ENCODE data around the gene SMC4.
"Not testable (repeated sequence)": the region's sequence is repeated elsewhere in the genome, so short reads cannot be mapped to it uniquely, and the experiment has no call there.

Gene SMC4

GRCh38 chr3:160450846-160451245 lies 51.4 kb downstream of the SMC4 start:
- no peak overlapping the region for H3K4me3 ChIP-seq (ENCODE audit: low read depth, low read length)
- no peak for DNase-seq (ENCODE audit: low read depth)
- no peak for TF ChIP-seq CTCF (IDR thresholded peaks at IDR 0.05; ENCODE audit: low read depth, low read length, missing control alignments)

GRCh38 chr3:160451602-160452001 lies 52.2 kb downstream of the SMC4 start:
- no peak for TF ChIP-seq CTCF (IDR thresholded peaks at IDR 0.05; ENCODE audit: low read depth, low read length, missing control alignments)
- DNase-seq (ENCODE audit: low read depth), result no peak
- no peak overlapping the region for H3K4me3 ChIP-seq (ENCODE audit: low read depth, low read length)

- H3K4me3 ChIP-seq (ENCODE audit: low read depth, low read length); DNase-seq (ENCODE audit: low read depth): not testable (repeated sequence)
These were observed 52.8 kb downstream of the SMC4 start for GRCh38 chr3:160452251-160452650.

GRCh38 chr3:160454995-160455394 lies 55.5 kb downstream of the SMC4 start:
- DNase-seq (ENCODE audit: low read depth), result no peak
- H3K4me3 ChIP-seq (ENCODE audit: low read depth, low read length), result no peak overlapping the region
- TF ChIP-seq CTCF (IDR thresholded peaks at IDR 0.05; ENCODE audit: low read depth, low read length, missing control alignments), result no peak

- H3K4me3 ChIP-seq (ENCODE audit: low read depth, low read length), result no peak overlapping the region
- DNase-seq (ENCODE audit: low read depth), result no peak
- TF ChIP-seq CTCF (IDR thresholded peaks at IDR 0.05; ENCODE audit: low read depth, low read length, missing control alignments), result no peak
These were observed 56.4 kb downstream of the SMC4 start for GRCh38 chr3:160455846-160456245.

GRCh38 chr3:160458151-160458550 lies 58.7 kb downstream of the SMC4 start:
- TF ChIP-seq CTCF (IDR thresholded peaks at IDR 0.05; ENCODE audit: low read depth, low read length, missing control alignments), result no peak
- no peak for DNase-seq (ENCODE audit: low read depth)
- H3K4me3 ChIP-seq (ENCODE audit: low read depth, low read length), result no peak overlapping the region

- no peak for TF ChIP-seq CTCF (IDR thresholded peaks at IDR 0.05; ENCODE audit: low read depth, low read length, missing control alignments)
- H3K4me3 ChIP-seq (ENCODE audit: low read depth, low read length), result no peak overlapping the region
- DNase-seq (ENCODE audit: low read depth), result no peak
These were observed 60.1 kb downstream of the SMC4 start for GRCh38 chr3:160459450-160459970.
